Measurements from ENCODE around the gene ATP10A.

The ATP10A gene

DNA sequence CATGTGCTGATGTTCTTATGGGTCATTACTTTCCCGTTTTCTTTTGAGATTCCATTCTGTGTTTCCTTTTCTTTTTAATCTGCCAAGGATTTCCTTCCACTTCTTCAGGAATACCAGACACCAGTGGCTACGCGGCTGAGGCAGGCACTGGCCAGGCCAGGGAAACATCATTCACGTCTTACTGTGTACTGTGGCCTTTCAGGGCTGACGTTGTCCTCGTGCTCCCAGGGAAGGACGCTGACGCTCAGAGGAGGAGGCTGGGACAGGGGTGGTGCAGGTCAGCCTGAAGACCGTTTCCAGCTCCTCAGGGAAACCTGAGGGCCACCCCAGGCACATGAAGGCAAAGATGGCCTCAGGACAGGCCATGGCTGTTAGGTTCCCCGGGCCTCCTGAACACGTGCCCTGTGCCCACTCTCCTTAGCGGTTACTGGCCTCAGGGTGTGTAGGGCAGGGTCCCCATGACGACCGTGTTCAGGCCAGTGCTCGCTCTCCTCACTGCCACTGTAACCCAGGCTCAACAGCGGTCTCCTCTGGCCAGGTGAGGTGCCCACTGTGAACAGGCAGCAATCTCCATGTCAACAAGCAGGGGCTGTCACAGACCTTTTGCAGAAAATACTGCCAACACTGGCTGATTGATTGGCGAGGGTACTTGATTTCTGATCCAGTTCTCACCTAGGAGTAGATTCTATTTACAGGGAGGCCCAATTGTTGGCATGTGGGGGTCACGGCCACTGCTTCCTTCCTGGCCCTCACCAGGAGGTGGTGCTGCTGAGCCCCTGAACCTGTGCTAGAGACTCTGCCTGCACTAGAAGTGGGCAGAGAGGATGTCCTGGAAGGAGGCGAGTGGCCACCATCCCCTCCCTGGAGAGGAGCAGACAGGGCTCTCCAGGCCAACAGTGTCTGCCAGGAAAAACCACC lies 169.5 kb downstream of the ATP10A start:
- no peak for FAIRE-seq

DNA sequence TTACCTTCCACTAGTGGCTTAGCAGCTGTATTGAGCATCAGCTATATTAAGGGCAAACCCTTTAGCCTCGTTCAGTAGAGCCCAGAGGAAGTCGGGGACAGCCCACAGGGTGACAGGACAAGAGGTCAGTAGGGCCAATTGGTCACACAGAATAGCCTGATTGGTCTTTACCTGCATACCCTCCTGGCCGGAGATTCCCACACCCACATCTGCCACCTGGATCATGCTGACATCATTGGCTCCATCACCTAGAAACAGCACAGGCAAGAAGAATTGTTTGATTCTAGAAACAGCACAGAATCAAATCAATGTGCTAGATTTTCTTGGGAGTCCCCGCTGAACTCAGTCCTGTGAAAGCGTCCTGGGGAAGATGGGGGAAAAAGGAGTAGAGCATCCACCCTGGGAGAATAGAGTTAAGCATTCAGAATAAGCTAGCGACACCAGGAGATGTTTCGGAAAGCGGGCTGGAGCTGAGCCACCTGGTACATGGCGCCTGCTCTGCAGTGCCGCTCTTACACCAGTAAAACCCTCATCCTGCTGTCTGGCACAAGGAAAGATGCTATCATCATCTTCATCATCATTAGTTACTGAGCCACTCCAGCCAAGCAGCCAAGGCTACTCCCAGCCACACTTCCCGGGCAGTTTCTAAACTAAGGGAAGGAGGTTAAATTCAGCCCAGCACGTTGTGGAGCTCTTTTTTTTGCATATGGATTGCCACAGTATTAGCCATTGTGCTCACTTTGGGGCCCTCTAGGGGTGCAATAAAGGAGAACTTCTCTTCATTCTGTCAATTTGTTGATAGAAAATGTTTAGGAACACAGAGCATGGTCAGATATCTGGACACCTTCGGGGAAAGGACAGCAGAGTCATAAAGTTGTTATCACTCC lies 171.3 kb downstream of the ATP10A start:
- FAIRE-seq: no peak

DNA sequence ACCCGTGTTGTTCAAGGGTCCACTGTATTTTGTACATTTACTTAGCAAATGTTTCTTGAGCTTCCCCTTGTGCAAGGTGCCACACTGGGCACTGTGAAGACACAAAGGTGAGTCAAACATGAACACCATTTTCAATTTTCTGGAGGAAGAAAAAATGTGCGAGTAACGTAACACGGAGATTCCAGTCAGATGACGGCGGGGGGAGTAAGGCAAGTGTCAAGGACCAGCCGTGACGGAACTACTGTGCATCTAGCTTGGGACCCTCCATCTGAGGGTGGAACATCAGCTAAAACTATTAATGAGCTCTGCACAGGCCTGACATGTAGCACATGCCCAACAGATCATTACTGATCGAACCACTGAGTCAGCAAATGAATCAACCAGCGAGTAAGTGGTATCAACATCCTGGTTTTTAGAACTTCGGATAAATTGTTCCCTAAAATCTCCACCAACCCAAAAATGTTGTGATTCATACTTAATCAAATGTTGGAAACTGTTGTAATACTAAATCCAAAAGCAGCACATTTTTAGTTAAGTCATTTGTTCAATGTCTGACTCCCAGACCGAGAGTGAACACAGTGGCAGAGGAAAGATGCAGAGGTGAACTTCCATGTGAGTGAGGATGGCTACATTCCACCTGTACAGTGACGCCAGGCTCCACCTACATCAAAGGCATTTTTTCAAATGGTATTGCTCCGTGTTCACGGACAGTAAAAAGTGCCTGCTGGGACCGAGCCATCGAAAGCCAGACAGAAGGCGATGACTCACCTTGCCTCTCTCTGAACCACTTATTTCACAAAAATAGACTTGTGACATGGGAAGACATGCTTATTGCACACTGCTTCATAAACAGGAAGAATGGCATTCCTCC lies 172.2 kb downstream of the ATP10A start:
- no peak for FAIRE-seq

DNA sequence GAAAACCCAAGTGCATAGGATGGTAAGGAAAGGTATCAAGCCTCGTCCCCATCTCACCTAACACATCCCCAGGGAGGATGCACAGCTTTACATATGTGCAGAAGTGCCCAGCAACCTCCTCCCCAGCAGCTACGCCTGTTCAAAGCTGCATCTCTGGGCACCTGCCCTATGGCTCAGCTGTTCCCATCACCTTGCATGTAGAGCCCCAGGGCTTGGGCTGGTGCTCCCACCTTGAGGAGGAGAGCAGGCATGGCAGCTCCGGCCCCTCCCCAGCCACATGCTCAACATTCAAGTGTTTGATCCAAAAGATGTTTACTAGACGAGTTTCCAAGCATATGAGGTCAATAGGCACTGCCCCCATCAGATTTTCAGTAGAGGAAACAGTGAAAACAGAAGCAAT lies 173.5 kb downstream of the ATP10A start:
- FAIRE-seq: no peak

DNA sequence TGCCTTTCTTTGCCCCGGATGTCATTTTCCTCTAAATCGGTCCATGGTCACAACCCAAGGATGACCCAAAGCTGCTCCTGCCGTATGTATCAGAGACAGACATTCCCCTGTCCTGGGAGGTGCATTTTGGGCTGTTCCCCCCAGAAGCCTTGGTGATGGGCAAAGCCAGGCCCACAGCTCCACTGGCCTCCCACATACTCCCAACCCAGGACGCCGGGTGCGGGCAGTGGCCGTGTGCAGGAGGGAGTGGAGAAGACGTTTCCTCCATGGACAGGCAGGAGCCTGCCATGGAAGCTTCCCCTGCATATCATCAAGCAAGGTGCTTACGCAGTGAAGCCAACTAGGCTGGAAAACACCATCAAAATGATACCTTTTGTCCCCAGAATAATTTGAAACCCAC lies 175.0 kb downstream of the ATP10A start:
- no peak for FAIRE-seq

DNA sequence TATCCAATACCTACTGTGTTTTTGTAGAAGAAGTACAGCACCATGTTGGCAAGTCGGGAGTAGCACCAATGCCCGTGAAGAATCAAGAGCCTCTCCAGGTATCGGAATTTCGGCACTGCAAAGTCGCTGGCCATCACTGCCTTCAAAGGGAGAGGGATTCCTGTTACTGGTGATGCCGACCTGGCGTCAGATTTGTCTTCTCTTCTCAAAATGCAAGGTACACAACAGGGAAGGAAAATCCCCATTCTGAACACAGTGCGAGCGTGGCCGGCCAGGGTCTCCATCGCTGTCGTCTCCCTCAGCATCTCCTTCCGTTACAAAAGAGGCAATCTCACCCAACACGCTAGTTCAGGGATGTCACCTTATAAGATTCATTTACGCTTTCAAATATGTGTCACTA lies 175.4 kb downstream of the ATP10A start:
- FAIRE-seq: no peak

DNA sequence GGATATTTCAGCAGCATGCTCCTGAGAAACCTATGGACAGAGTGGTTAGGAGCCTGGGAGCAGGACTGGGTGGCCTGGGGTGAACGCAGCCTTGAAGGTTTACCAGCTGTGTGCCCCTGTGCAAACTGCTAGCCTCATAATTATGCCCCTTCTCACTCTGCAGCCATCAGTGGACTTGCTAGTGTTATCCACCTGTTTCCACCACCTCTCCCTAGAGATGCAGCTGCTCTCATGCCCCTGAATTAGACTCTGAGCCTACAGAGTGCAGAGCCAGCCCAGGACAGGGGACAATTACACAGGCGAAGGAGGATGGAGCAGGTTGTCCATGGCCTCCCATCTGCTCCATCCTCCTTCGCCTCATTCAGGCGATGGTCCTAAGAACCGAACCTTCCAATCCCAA lies 175.9 kb downstream of the ATP10A start:
- FAIRE-seq: no peak

DNA sequence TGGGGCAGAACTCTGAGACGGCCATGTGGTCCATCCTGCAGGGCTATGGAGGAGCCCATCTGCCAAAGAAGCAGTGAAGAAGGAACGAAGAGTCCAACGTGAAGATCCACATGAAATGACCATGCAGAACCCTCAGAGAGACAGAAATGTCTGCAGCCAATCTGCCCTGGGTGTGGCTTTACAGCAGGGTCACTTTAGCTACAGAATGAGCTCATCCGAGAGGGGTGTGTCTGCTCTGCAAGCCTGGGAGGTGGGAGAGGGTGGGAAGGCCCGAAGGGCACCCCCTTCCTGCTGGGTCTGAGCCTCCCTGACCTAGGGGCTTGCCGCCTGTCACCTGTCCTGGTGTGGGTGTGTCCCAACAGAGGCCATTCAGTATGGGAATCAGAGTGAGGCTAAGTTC lies 176.3 kb downstream of the ATP10A start:
- no peak for FAIRE-seq

DNA sequence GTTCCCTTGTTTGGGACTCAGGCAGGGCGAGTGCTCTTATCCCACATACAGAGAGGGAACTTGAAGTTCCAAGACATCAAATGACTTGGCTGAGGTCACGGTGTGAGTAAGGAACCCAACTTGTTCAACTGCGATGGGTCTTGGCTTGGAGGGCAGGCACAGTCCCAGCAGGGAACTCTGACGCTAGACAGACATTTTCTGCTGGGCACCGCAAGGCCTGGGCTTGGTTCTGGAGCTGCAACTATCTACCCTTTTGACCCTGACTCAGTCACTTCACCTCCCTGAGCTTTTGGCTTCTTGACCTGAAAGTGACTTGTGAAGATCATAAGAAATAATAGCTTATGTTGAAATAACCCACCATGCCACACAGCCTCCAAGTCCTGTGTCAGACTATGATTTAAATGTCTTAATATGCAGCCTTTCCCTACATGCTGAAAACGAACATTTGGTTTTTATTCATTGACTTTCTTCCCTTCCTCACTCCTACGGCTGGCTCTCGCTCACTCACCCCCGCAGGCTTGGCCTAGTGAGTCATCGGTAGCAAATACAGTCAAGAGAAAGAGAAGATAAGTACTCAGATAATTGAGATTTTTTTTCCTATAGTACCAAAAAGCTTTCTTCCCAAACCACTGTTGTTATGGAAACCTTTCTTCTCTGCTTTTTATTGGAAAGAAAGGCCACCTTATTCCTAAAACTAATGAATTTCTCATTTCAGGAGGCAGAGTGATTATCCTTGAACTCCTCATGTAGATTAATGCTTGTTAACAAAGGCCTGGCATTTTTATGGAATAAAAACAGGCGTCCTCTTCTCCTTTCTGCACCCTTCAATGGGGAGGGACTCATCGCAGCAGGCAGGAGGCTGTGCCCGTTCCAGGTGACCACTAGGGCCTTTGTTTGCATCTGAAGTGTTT lies 178.4 kb downstream of the ATP10A start:
- no peak for FAIRE-seq

DNA sequence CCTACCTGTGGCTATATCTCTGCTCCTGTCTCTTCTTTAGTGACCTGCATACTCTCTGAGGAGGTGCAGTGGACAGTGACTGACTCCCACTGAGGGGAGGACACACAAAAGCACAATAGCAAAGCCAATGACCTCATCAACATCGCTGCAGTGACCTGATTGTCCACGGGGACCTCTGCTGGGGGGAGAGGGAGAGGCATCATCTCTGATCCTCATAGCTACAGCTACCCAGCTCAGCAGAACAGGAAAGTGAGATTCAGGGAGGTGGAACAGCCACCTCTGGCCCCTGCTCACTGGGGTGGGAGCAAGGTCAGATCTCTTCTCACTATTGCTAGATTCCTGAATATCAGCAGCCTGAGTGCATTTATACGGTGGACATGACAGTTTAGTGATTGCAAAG lies 179.2 kb downstream of the ATP10A start:
- no peak for FAIRE-seq

DNA sequence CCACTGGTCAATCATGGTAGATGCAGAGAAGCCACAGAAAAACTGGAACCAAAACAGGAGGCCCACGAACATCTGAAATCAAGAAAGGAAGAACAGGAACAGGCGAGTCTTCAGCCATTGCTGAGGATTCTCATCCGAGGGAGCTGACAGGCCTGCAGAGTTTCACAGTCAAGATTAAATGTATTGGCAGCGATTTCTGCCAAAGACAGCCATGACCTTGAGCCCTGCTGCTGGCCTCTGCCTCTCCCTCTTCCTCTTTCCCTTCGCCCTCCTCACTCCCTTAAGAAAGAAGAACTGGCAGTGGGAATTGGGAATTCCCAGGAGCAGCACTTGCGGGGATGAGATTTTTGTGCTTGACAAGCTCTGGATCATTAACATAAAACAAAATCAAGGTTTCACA lies 179.7 kb downstream of the ATP10A start:
- FAIRE-seq: no peak

DNA sequence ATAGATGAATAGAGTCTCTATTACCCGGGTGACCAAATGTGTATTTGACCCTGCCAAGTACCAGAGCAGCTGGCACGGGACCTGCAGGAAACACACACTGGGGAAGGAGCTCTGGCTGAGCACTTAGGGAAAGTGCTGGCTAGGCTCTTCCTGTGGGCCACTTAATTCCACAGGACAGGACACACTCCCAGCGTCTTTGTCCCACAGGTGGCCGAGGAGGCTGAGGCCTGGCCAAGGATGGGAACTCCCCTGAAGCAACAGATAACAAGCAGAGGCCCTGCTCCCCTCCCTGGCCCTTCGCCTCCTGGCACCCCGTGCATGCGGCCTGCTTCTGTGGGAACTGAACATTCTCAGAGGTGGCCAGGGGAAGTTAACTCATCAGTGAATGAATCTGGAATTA lies 180.8 kb downstream of the ATP10A start:
- no peak for FAIRE-seq

DNA sequence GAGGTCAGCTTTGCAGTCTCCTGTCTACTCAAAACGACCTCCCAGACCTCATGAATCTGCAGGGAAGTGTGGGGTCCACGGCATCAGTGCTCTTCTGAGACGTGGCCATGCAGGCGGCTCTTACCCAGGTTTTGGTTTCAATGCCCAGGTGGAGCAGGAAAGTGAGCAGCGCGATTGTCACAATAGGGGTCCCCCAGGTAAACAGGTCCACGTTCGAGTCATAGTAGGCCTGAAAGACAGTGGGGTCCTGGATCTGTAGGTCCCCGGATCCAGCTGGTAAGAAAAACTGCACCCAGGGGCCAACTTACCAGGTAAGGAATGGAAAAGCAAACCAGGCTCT lies 182.5 kb downstream of the ATP10A start:
- FAIRE-seq: no peak

DNA sequence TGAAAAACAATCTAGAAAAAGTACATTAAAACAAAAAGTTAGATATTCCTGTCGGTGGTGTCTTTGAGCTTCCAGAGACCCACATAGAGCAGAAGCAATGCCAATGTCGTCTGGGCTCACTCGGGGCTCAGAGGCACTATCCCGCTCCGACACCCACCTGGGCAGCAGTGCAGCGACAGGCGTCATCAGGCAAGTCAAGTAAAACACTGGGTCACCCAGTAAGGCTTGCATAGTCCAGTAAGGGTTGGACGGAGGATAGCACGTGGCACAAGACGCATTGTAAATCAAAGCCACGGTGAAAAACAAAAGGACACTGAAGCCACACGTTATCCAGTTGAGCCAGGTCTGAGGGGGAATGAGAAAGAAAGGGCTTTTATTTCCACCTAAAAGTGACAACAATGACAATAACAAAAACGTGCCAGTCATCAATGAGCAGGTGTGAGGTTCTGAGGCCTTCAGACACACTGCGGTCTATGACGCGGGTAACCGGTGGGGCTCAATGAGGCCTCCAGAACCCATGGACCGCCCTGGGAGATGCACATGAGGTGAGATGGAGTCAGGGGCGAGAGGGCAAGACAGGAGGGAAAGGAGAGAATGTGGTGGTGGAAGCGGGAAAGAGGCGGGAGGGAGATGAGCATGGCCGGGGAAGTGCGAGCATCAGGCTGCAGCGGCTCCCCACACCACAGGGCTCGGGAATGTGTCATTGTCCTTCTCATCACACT lies 183.0 kb downstream of the ATP10A start:
- FAIRE-seq: no peak

DNA sequence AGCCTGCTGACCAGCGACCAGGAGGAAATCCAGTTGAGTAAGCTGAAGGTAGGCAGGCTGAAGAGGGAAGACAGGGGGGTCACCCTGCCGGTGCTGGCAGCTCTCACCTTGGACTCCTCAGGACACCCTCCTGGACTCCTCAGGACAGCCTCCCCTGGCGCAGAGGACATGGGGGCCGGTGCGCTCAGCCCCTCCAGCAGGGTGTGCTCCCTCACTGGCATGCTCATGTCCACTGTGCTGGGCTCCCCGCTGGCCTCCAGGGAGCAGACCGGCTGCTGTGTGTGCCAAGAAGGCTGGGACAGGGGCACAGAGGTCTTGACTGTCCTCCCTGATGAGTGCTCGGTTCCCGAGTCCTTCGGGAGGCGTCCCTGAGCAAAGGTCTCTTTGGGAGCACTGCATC lies 183.6 kb downstream of the ATP10A start:
- no peak for FAIRE-seq

DNA sequence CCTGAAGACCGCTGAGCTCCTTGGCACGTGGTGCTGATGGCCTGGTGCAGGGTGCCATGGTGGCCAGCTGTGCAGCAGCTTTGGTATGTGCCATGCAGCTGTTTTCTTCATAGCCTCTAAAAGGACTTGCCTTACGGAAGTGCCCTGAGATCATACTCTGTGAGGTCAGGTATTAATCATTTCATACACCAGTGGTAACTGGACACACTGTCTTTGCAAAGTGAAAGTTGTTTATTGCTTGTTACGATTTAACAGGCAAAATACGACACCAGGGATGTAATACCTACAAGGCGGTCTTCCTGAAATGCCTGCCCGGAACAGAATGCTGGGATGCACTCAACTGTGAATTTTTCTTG lies 184.6 kb downstream of the ATP10A start:
- no peak for FAIRE-seq

DNA sequence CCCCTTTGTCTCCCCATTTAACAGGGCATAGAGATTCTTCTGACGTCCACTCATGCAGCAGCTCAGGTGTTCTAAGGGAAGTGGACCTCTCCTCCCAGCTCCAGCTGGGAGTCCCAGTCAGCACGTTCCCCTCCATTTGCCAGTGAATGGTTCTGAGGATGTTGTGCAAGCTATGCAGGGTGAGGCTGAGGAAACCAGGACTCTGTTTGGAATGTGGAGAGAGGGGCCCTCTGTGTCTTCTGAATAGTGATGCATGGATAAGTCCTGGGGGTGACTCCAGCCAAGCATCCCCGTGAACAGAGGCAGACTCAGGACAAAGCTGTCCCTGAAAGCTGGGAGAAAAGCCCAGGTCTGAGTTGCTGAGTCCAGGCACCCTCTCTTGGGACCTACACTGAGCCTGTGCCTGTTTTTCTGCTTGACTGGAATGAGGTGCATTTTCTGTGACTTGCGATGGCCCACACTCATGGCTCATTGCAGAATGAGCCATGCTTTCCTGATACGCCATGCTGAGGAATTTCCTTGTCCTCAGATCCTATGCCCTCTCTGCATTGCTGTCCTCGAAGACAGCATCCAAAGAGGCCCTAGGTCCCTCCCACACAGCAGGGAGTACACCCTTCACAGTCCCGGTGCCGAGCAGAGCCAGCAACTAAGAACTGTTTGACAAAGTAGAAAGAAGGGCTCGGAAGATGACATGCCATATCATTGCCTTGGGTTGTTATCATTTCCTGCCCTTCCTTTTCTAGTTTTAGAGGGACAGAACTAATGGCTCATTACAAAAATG lies 185.2 kb downstream of the ATP10A start:
- FAIRE-seq: no peak

DNA sequence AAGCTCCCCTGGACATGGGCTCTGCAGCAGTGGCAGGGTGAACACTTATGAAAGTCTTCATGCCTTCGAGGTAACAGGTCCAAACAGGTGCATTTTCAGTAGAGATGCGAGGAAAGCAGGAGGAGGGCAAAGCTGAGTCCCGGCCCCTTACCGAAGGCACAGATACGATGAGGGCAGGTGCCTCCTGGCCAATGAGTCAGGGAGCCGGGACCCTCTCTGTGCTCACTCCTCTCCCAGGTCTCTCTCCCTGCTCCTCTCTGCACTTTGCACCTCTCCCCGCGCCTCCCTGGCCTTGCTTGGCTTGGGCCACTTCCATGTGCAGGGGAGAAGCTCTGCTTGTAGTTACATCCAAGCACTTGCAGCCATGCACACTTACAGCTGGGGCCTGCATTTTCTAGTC lies 187.1 kb downstream of the ATP10A start:
- FAIRE-seq: no peak

DNA sequence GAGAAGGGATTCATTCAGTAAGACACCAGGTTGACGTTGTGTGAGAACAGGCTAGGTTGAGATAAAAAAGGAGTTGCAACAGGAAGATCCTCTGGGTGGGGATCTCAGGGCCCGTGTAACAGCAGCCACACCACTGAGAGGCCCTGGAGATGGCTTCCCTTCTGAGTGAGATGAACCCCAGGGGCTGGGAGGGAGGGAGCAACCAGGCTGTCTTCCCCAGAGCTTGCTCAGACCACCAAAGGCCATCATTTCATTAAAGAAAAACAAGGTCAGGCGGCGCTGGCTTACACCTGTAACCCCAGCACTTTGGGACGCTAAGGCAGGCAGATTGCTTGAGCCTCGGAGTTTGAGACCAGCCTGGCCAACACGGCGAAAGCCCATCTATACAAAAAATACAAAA lies 187.7 kb downstream of the ATP10A start:
- FAIRE-seq: no peak

DNA sequence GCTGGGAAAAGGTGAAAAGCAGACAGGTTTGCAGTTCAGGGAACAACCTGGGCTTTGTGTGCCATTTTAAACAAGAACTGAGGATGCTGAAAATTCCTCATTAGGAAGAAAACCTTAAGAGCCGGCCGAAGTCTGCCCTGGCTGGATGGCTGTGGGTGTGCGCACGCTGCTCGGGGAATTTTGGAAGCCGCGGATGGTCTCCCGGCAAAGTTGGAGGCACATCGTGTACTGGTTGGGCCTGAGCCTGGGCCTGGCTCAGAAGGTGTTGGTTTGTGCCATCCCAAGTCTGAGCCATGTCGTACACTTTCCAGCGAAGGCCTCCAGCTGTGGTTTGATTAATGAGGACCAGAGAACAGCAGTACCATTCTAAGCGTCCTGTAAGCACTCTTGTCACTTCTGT lies 188.2 kb downstream of the ATP10A start:
- FAIRE-seq: no peak

DNA sequence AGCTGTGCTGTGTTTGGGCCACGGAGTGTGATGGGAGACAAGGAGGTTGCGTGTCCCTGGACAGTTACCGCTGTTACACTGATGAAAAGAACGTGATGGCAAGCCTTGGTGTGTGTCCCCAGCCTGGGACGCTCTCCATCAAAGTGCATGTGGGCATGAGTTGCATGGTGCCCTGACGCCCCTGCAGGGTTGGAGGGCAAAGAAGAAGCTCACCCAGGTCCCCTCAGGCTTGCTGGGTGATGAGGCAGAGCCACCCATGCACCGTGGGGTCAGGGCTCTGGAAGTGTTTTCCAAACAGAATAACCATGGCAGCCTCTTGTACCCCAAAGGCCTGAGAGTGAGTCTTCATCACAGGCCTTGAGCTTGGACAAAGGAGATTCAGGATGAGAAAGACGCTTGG lies 189.2 kb downstream of the ATP10A start:
- FAIRE-seq: no peak

All from G401.6 (cell line).